ENCODE measurements around the gene PTK7.

Gene PTK7

GRCh38 chr6:43207286-43207685 lies 131.2 kb downstream of the PTK7 start:
- DNase-seq (ENCODE audit: low read depth), result no peak
